Smooth muscle cell (in vitro differentiated cells): ENCODE measurements around the gene SNAPC4. TPM values are rescaled to one million over a fixed set of nuclear protein-coding genes. Genes with fewer than 3 reads are reported as not detected.

Experiments
- DNase-seq: peaks from one replicate; lab custom pipeline; 2025; ENCODE audit not compliant: unreplicated experiment; lab: John Stamatoyannopoulos, UW
- H2AFZ ChIP-seq: fragments of 200-600 bp; sonication (generic); 2 replicates; pipeline ENCODE4 v1.6.0; 2016; ENCODE audit warnings: antibody characterized with exemption, low read depth, mild to moderate bottlenecking
- H3F3A ChIP-seq: fragments of 200-600 bp; sonication (generic); 2 replicates; pipeline ENCODE4 v1.6.0; 2017; ENCODE audit warnings: antibody characterized with exemption, low read depth
- H3K27ac ChIP-seq: fragments of 200-600 bp; sonication (generic); 2 replicates; pipeline ENCODE4 v1.5.1; 2016; ENCODE audit warnings: low read depth, mild to moderate bottlenecking
- H3K27me3 ChIP-seq: fragments of 200-600 bp; sonication (generic); 2 replicates; pipeline ENCODE4 v1.6.1; 2016; ENCODE audit warnings: low read depth, mild to moderate bottlenecking
- H3K36me3 ChIP-seq: fragments of 200-600 bp; sonication (generic); 2 replicates; pipeline ENCODE4 v1.5.1; 2016; ENCODE audit warnings: low read depth
- H3K4me1 ChIP-seq: fragments of 200-600 bp; sonication (generic); 2 replicates; pipeline ENCODE4 v1.5.1; 2016; ENCODE audit warnings: low read depth
- H3K4me2 ChIP-seq: fragments of 200-600 bp; sonication (generic); 2 replicates; pipeline ENCODE4 v1.6.0; 2016; ENCODE audit warnings: mild to moderate bottlenecking
- H3K4me3 ChIP-seq: fragments of 200-600 bp; sonication (generic); 2 replicates; pipeline ENCODE4 v1.5.1; 2016; ENCODE audit warnings: mild to moderate bottlenecking
- H3K79me2 ChIP-seq: fragments of 200-600 bp; sonication (generic); 2 replicates; pipeline ENCODE4 v1.6.0; 2016; ENCODE audit warnings: low read depth, mild to moderate bottlenecking
- H3K9ac ChIP-seq: fragments of 200-600 bp; sonication (generic); 2 replicates; pipeline ENCODE4 v1.6.0; 2016; ENCODE audit warnings: low read depth
- H3K9me3 ChIP-seq: fragments of 200-600 bp; sonication (generic); replicated peaks from 2 replicates; pipeline ENCODE4 v1.5.1; 2016; ENCODE audit warnings: low read depth
- H4K20me1 ChIP-seq: fragments of 200-600 bp; sonication (generic); 2 replicates; pipeline ENCODE4 v1.6.0; 2016; ENCODE audit warnings: low read depth
- CTCF ChIP-seq: fragments of 200-600 bp; sonication (generic); IDR thresholded peaks from 2 replicates; pipeline ENCODE4 v1.5.1; 2017; ENCODE audit warnings: borderline replicate concordance, mild to moderate bottlenecking, antibody characterized with exemption; ENCODE audit not compliant: insufficient read depth, poor library complexity, severe bottlenecking
- WGBS: methylation state at CpG from one replicate; pipeline ENCODE4 v1.1.7; 2016; ENCODE audit warnings: low lambda C conversion rate; 5-methylcytosine and 5-hydroxymethylcytosine counted together
- polyA plus RNA-seq: library from polyadenylated mRNA; unstranded; fragments of >200 nt; fragmentation: Nextera tagmentation; extraction: Ambion mirVana; gene quantifications from 2 replicates; pipeline ENCODE4 v1.2.1, GENCODE V29; 2016
- total RNA-seq: library from RNA; depleted of rRNA; stranded (reverse); fragments of >200 nt; gene quantifications from 2 replicates; pipeline ENCODE4 v1.2.3, GENCODE V29; 2014

SNAPC4 gene
- total and polyA plus RNA-seq, 2 experiments from 2014 or later = 4.2 to 9.0 TPM

- H2AFZ ChIP-seq = no peak overlapping the region
- no peaks in the 10 kb centered on the region for H3F3A ChIP-seq
- H4K20me1 ChIP-seq = no peaks in the 10 kb centered on the region
- peaks cover 7% of the 10 kb centered on the region for H3K4me1 ChIP-seq
- H3K27ac ChIP-seq = no peak overlapping the region
- TF ChIP-seq CTCF = no peak
- no peak overlapping the region for H3K4me3 ChIP-seq
- DNase-seq = no peak
- WGBS = 97% methylated on average over 28 of the region's 32 CpGs
- H3K79me2 ChIP-seq = no peaks in the 10 kb centered on the region
- no peaks in the 10 kb centered on the region for H3K9me3 ChIP-seq
- H3K36me3 ChIP-seq = no peaks in the 10 kb centered on the region
- no peak overlapping the region for H3K4me2 ChIP-seq
- H3K9ac ChIP-seq = no peak overlapping the region
- H3K27me3 ChIP-seq = no peaks in the 10 kb centered on the region
Observed at GRCh38 chr9:136377341-136378169, 22.4 kb downstream of the SNAPC4 start.

GRCh38 chr9:136376457-136376856 lies 23.5 kb downstream of the SNAPC4 start:
- H2AFZ ChIP-seq = no peak overlapping the region
- 97% methylated on average over 8 of the region's 8 CpGs for WGBS
- no peaks in the 10 kb centered on the region for H3K79me2 ChIP-seq
- H3K27me3 ChIP-seq = no peaks in the 10 kb centered on the region
- no peak for DNase-seq
- peaks cover 12% of the 10 kb centered on the region for H3K4me1 ChIP-seq
- H3K27ac ChIP-seq = no peak overlapping the region
- no peaks in the 10 kb centered on the region for H3K9me3 ChIP-seq
- no peak overlapping the region for H3K9ac ChIP-seq
- H3F3A ChIP-seq = no peaks in the 10 kb centered on the region
- no peak overlapping the region for H3K4me3 ChIP-seq
- TF ChIP-seq CTCF = no peak
- no peak overlapping the region for H3K4me2 ChIP-seq
- no peaks in the 10 kb centered on the region for H3K36me3 ChIP-seq
- no peaks in the 10 kb centered on the region for H4K20me1 ChIP-seq

- no peak overlapping the region for H3K4me3 ChIP-seq
- no peak overlapping the region for H3K9ac ChIP-seq
- no peaks in the 10 kb centered on the region for H3K36me3 ChIP-seq
- no peak overlapping the region for H3K27ac ChIP-seq
- H3K4me2 ChIP-seq = no peak overlapping the region
- no peaks in the 10 kb centered on the region for H3F3A ChIP-seq
- no peak overlapping the region for H2AFZ ChIP-seq
- H3K79me2 ChIP-seq = no peaks in the 10 kb centered on the region
- H3K4me1 ChIP-seq = peaks cover 12% of the 10 kb centered on the region
- no peaks in the 10 kb centered on the region for H3K27me3 ChIP-seq
- no peaks in the 10 kb centered on the region for H3K9me3 ChIP-seq
- no peak for TF ChIP-seq CTCF
- whole genome bisulfite sequencing = 95% methylated on average over 12 of the region's 12 CpGs
- no peaks in the 10 kb centered on the region for H4K20me1 ChIP-seq
- no peak for DNase-seq
Observed at GRCh38 chr9:136375096-136375495, 24.9 kb downstream of the SNAPC4 start.

- no peaks in the 10 kb centered on the region for H3F3A ChIP-seq
- no peaks in the 10 kb centered on the region for H3K27me3 ChIP-seq
- H3K4me3 ChIP-seq = no peak overlapping the region
- WGBS = 93% methylated on average over 14 of the region's 14 CpGs
- no peak overlapping the region for H3K9ac ChIP-seq
- H2AFZ ChIP-seq = no peak overlapping the region
- H3K36me3 ChIP-seq = no peaks in the 10 kb centered on the region
- H3K4me2 ChIP-seq = no peak overlapping the region
- no peaks in the 10 kb centered on the region for H3K9me3 ChIP-seq
- peaks cover 12% of the 10 kb centered on the region for H3K4me1 ChIP-seq
- H3K79me2 ChIP-seq = no peaks in the 10 kb centered on the region
- no peaks in the 10 kb centered on the region for H4K20me1 ChIP-seq
- DNase-seq = no peak
- H3K27ac ChIP-seq = no peak overlapping the region
- no peak for TF ChIP-seq CTCF
Observed at GRCh38 chr9:136374183-136374575, 25.8 kb downstream of the SNAPC4 start.
